ENCODE measurements around the gene PCBD1. TPM values are rescaled to one million over a fixed set of nuclear protein-coding genes. Genes with fewer than 3 reads are reported as not detected.

Gene PCBD1
- total and polyA plus RNA-seq, 7 experiments from 2014 or later, result 4.5 to 29.8 (median 7.8) TPM

DNA sequence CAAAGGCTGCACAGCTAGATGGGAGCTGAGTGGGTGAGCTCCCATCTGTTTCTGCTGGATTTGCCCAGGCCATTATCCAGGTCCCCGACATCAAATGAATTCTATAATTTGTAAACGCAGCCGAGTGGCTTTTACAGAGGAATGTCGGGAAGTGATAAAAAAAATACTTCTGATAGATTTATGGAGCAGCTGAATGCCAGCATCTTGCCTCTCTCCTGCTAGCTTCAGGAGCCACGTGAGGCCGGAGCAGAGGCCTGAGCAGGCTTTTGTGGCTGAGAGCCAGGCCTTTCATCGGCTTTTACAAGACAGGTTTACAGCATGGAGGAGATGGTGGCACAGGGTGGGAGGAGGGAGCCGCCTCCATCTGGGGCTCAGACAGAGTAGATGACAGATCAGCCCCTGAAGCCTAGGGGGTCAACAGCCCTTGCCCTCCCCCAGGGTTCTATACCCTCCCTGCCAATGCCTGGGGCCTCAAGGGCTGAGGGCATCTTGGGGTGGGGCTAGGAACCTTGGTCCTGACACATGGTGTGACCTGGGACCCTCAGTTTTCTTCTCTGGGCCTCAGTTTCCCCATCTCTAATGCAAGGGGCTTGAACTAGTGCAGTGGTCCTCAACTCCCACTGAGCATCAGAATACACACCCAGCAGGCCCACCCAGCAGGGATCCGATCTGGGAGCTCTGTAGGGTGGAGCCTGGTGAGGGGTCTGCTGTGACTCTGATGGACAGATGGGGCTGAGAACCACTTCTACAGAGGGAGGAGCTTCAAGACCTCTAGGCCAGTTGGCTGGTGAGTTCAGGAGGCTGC lies 44.2 kb upstream of the PCBD1 start:
- no peaks in the 10 kb centered on the region for H3K36me3 Mint-ChIP-seq
- Histone ChIP-seq H3K4me1 (ENCODE audit: control insufficient read depth in 2 of 2, insufficient read depth in 2 of 2, low read length in 2 of 2) (no peaks in the 10 kb centered on the region), H3K27ac (ENCODE audit: low read depth, low read length) (no peak overlapping the region), H3K36me3 (ENCODE audit: control insufficient read depth in 2 of 3, insufficient read depth in 3 of 3, low read length in 3 of 3) (no peaks in the 10 kb centered on the region), H3K4me3 (ENCODE audit: low read length) (no peak overlapping the region), H3K9me3 (ENCODE audit: control insufficient read depth in 2 of 3, low read length in 3 of 3) (no peaks in the 10 kb centered on the region), H3K27me3 (ENCODE audit: control insufficient read depth in 2 of 2, insufficient read depth in 2 of 2, low read length in 2 of 2) (no peaks in the 10 kb centered on the region)
- H3K27me3 Mint-ChIP-seq, result peaks cover 0 to 3% (median 0%) of the 10 kb centered on the region in 5 donors
- CTCF ChIA-PET, result no interaction called here
- H3K4me1 Mint-ChIP-seq, result peaks cover 0 to 1% (median 0%) of the 10 kb centered on the region in 7 donors
- no peak for ATAC-seq
- no peak overlapping the region for H3K27ac Mint-ChIP-seq
- H3K4me3 Mint-ChIP-seq, result no peak overlapping the region
- DNase-seq, result no peak
- POLR2A ChIA-PET, result no interaction called here
- H3K9me3 Mint-ChIP-seq, result no peaks in the 10 kb centered on the region
- intact Hi-C loops (cut with micrococcal nuclease), result no loop called here

DNA sequence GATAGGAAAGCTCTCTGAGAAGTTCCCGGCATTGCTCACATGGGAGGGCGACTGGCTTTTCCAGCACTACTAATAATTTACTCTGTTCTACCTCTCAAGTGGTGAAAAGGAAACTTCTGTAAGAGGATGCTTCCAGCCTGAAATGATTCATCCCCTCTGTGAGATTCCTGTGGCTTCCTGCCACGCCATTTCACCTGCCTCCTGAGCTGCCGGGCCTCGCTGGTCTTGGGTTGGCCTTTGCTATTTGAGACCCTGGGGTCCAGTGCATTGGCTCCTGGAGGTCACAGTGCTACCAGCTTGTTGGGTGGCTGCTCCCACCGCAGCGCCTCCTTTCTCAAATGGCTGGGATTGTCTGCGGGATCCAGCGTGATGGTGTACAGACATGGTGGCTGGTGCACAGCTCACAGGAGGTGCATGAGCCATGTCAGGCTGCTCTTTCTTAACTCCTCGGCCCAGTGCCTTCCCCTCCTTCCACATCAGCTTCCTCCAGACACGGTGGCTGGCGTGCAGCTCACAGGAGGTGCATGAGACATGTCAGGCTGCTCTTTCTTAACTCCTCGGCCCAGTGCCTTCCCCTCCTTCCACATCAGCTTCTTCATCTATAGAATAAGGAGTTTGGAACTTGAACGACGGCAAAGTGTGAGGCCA lies 42.9 kb upstream of the PCBD1 start:
- Histone ChIP-seq H3K9me3 (ENCODE audit: control insufficient read depth in 2 of 3, low read length in 3 of 3) (no peaks in the 10 kb centered on the region), H3K4me3 (ENCODE audit: low read length) (no peak overlapping the region), H3K36me3 (ENCODE audit: control insufficient read depth in 2 of 3, insufficient read depth in 3 of 3, low read length in 3 of 3) (no peaks in the 10 kb centered on the region), H3K27ac (ENCODE audit: low read depth, low read length) (no peak overlapping the region), H3K4me1 (ENCODE audit: control insufficient read depth in 2 of 2, insufficient read depth in 2 of 2, low read length in 2 of 2) (no peaks in the 10 kb centered on the region), H3K27me3 (ENCODE audit: control insufficient read depth in 2 of 2, insufficient read depth in 2 of 2, low read length in 2 of 2) (no peaks in the 10 kb centered on the region)
- CTCF ChIA-PET, result no interaction called here
- H3K4me1 Mint-ChIP-seq, result no peaks in the 10 kb centered on the region
- POLR2A ChIA-PET, result no interaction called here
- no peak for DNase-seq
- no peaks in the 10 kb centered on the region for H3K9me3 Mint-ChIP-seq
- ATAC-seq, result no peak
- H3K4me3 Mint-ChIP-seq, result no peak overlapping the region
- intact Hi-C loops (cut with micrococcal nuclease), result no loop called here
- peaks cover 0 to 3% (median 0%) of the 10 kb centered on the region in 5 donors for H3K27me3 Mint-ChIP-seq
- no peaks in the 10 kb centered on the region for H3K36me3 Mint-ChIP-seq
- H3K27ac Mint-ChIP-seq, result no peak overlapping the region

GRCh38 chr10:70930263-70931000 lies 42.1 kb upstream of the PCBD1 start:
- Mint-ChIP-seq H3K4me3 (no peak overlapping the region), H3K27me3 (peaks cover 0 to 2% (median 0%) of the 10 kb centered on the region in 5 donors), H3K27ac (no peak overlapping the region), H3K9me3 (peaks cover 0 to under 1% (median 0%) of the 10 kb centered on the region in 11 donors), H3K36me3 (no peaks in the 10 kb centered on the region), H3K4me1 (peaks cover 0 to 2% (median 2%) of the 10 kb centered on the region in 7 donors)
- Histone ChIP-seq H3K9me3 (ENCODE audit: control insufficient read depth in 2 of 3, low read length in 3 of 3) (no peaks in the 10 kb centered on the region), H3K4me3 (ENCODE audit: low read length) (no peak overlapping the region), H3K4me1 (ENCODE audit: control insufficient read depth in 2 of 2, insufficient read depth in 2 of 2, low read length in 2 of 2) (no peaks in the 10 kb centered on the region), H3K36me3 (ENCODE audit: control insufficient read depth in 2 of 3, insufficient read depth in 3 of 3, low read length in 3 of 3) (no peaks in the 10 kb centered on the region), H3K27me3 (ENCODE audit: control insufficient read depth in 2 of 2, insufficient read depth in 2 of 2, low read length in 2 of 2) (no peaks in the 10 kb centered on the region), H3K27ac (ENCODE audit: low read depth, low read length) (no peak overlapping the region)
- ChIA-PET POLR2A (no interaction called here), CTCF (no interaction called here)
- no peak for ATAC-seq
- intact Hi-C loops (cut with micrococcal nuclease), result no loop called here
- DNase-seq, result no peak

DNA sequence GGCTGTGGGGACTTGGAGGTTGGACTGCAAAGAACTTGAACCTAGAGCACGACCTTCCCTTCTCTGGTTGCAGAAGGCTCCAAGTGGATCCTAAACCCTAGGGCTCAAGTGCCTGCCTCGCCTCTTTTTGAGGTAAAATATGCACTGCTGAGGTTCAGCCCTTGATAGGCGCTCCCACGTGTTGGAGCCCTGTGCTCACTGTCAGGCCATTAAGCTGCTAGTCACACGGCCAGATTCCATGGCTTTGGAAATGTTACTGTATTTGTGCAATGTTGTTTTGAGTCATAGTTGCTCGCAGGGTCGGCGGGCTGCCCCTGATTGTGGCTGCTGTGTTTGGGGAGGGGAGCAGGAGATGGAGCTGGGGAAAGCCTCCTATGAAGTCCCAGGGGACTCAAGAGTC lies 39.8 kb upstream of the PCBD1 start:
- DNase-seq (no peak), ATAC-seq (no peak)
- POLR2A ChIA-PET, result no interaction called here
- Mint-ChIP-seq H3K27ac (no peak overlapping the region), H3K9me3 (peaks cover 0 to 2% (median 0%) of the 10 kb centered on the region in 11 donors), H3K27me3 (peaks cover 0 to 7% (median 0%) of the 10 kb centered on the region in 5 donors), H3K36me3 (no peaks in the 10 kb centered on the region), H3K4me3 (no peak overlapping the region), H3K4me1 (peaks cover 0 to 7% (median 6%) of the 10 kb centered on the region in 7 donors)
- H3K4me3 ChIP-seq (ENCODE audit: low read length), result no peak overlapping the region
- H3K27ac ChIP-seq (ENCODE audit: low read depth, low read length), result no peak overlapping the region
- H3K27me3 ChIP-seq (ENCODE audit: control insufficient read depth in 2 of 2, insufficient read depth in 2 of 2, low read length in 2 of 2), result no peaks in the 10 kb centered on the region
- H3K36me3 ChIP-seq (ENCODE audit: control insufficient read depth in 2 of 3, insufficient read depth in 3 of 3, low read length in 3 of 3), result no peaks in the 10 kb centered on the region
- no peaks in the 10 kb centered on the region for H3K9me3 ChIP-seq (ENCODE audit: control insufficient read depth in 2 of 3, low read length in 3 of 3)
- H3K4me1 ChIP-seq (ENCODE audit: control insufficient read depth in 2 of 2, insufficient read depth in 2 of 2, low read length in 2 of 2), result no peaks in the 10 kb centered on the region
- intact Hi-C loops (cut with micrococcal nuclease), result no loop called here
- CTCF ChIA-PET, result no interaction called here

- ATAC-seq, result no peak
- Mint-ChIP-seq H3K4me1 (peaks cover 0 to 7% (median 6%) of the 10 kb centered on the region in 7 donors), H3K4me3 (no peak overlapping the region), H3K9me3 (peaks cover 0 to 2% (median 0%) of the 10 kb centered on the region in 11 donors), H3K27me3 (peaks cover 0 to 7% (median 0%) of the 10 kb centered on the region in 5 donors), H3K36me3 (no peaks in the 10 kb centered on the region), H3K27ac (peak overlapping the region in 1 of 9 donors; percentile 60)
- Histone ChIP-seq H3K4me1 (ENCODE audit: control insufficient read depth in 2 of 2, insufficient read depth in 2 of 2, low read length in 2 of 2) (no peaks in the 10 kb centered on the region), H3K27me3 (ENCODE audit: control insufficient read depth in 2 of 2, insufficient read depth in 2 of 2, low read length in 2 of 2) (no peaks in the 10 kb centered on the region), H3K4me3 (ENCODE audit: low read length) (no peak overlapping the region), H3K36me3 (ENCODE audit: control insufficient read depth in 2 of 3, insufficient read depth in 3 of 3, low read length in 3 of 3) (no peaks in the 10 kb centered on the region), H3K9me3 (ENCODE audit: control insufficient read depth in 2 of 3, low read length in 3 of 3) (no peaks in the 10 kb centered on the region), H3K27ac (ENCODE audit: low read depth, low read length) (no peak overlapping the region)
- ChIA-PET CTCF (interaction anchor here (0.6 kb wide), 1 partner anchor 138 kb away, joined by 6 read pairs; no protein-coding TSS in a partner anchor), POLR2A (no interaction called here)
- intact Hi-C loops (cut with micrococcal nuclease), result no loop called here
- no peak for DNase-seq
Measured at GRCh38 chr10:70927189-70927943, 39.0 kb upstream of the PCBD1 start.

DNA sequence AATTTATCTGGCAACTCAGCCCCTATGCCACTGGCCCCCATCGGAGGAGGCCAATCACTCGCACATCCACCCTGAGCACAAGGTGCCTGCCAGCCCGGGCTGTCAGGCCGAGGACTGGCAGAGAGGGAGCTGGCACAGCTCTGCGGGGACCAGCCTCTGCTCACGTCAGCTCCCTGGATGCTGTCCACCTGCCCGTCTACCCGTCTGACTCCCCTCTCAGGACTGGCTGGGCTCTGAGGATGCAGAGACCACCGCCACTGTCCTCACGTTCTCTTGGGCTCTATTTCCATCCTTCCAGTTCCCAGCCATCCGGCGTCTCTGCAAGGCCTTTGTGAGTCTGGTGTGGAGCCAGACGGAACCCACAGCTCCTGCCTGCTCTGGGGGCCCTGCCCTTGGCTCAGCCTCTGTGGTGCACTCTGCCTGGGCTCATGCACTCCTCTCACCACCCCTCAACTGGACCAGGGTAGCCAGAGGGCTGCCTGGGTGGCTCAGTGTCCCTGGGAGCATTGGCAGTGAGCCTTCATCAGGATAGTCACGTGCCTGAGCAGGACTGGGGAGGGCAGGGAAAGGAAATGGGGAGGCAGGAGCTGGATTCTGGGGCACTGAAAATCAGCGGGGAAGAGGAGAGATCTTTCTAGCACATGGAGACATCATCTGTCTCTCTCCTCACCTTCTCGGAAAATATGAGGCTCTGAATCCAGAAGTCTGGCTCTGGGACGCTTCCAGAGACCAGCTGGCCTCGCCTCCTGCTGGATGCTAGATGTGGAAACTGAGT lies 38.0 kb upstream of the PCBD1 start:
- intact Hi-C loops (cut with micrococcal nuclease), result no loop called here
- H3K4me1 Mint-ChIP-seq, result peaks cover 0 to 7% (median 6%) of the 10 kb centered on the region in 7 donors
- Histone ChIP-seq H3K27me3 (ENCODE audit: control insufficient read depth in 2 of 2, insufficient read depth in 2 of 2, low read length in 2 of 2) (no peaks in the 10 kb centered on the region), H3K4me1 (ENCODE audit: control insufficient read depth in 2 of 2, insufficient read depth in 2 of 2, low read length in 2 of 2) (no peaks in the 10 kb centered on the region), H3K9me3 (ENCODE audit: control insufficient read depth in 2 of 3, low read length in 3 of 3) (no peaks in the 10 kb centered on the region), H3K4me3 (ENCODE audit: low read length) (no peak overlapping the region), H3K36me3 (ENCODE audit: control insufficient read depth in 2 of 3, insufficient read depth in 3 of 3, low read length in 3 of 3) (no peaks in the 10 kb centered on the region), H3K27ac (ENCODE audit: low read depth, low read length) (no peak overlapping the region)
- H3K27ac Mint-ChIP-seq, result no peak overlapping the region
- CTCF ChIA-PET, result interaction anchor here (0.6 kb wide), 1 partner anchor 137 kb away, joined by 6 read pairs; no protein-coding TSS in a partner anchor
- peaks cover 0 to 11% (median 3%) of the 10 kb centered on the region in 5 donors for H3K27me3 Mint-ChIP-seq
- H3K9me3 Mint-ChIP-seq, result peaks cover 0 to 2% (median 0%) of the 10 kb centered on the region in 11 donors
- POLR2A ChIA-PET, result no interaction called here
- ATAC-seq (no peak), DNase-seq (no peak)
- no peaks in the 10 kb centered on the region for H3K36me3 Mint-ChIP-seq
- no peak overlapping the region for H3K4me3 Mint-ChIP-seq

All from naive thymus-derived CD4-positive, alpha-beta T cell (primary cell).